GM19240 (cell line): ENCODE data around the gene EFNA5.
"Not testable (repeated sequence)": the region's sequence is repeated elsewhere in the genome, so short reads cannot be mapped to it uniquely, and the experiment has no call there.

ENCODE experiments used
- DNase-seq: peaks from one replicate; pipeline ENCODE4 v3.0.0; 2011; ENCODE audit warnings: low spot score; ENCODE audit not compliant: insufficient read length

The EFNA5 gene

GRCh38 chr5:107463731-107464130 is 207.0 kb downstream of the EFNA5 start:
- DNase-seq: no peak

GRCh38 chr5:107461770-107462169 is 209.0 kb downstream of the EFNA5 start:
- DNase-seq: no peak

GRCh38 chr5:107460789-107461188 is 209.9 kb downstream of the EFNA5 start:
- DNase-seq: no peak

GRCh38 chr5:107459605-107460004 is 211.1 kb downstream of the EFNA5 start:
- DNase-seq: no peak

GRCh38 chr5:107458322-107458721 is 212.4 kb downstream of the EFNA5 start:
- DNase-seq: no peak

- no peak for DNase-seq
Measured at GRCh38 chr5:107457881-107458280, 212.9 kb downstream of the EFNA5 start.

GRCh38 chr5:107457138-107457537 is 213.6 kb downstream of the EFNA5 start:
- DNase-seq: no peak

GRCh38 chr5:107456281-107456715 is 214.4 kb downstream of the EFNA5 start:
- no peak for DNase-seq

GRCh38 chr5:107455111-107455544 is 215.6 kb downstream of the EFNA5 start:
- DNase-seq: no peak

- not testable (repeated sequence) for DNase-seq
Measured at GRCh38 chr5:107451827-107452226, 218.9 kb downstream of the EFNA5 start.

- no peak for DNase-seq
Measured at GRCh38 chr5:107451028-107451427, 219.7 kb downstream of the EFNA5 start.

- DNase-seq: no peak
Measured at GRCh38 chr5:107450531-107450930, 220.2 kb downstream of the EFNA5 start.

- no peak for DNase-seq
Measured at GRCh38 chr5:107449369-107449768, 221.4 kb downstream of the EFNA5 start.

- DNase-seq: no peak
Measured at GRCh38 chr5:107447587-107447986, 223.2 kb downstream of the EFNA5 start.

- DNase-seq: no peak
Measured at GRCh38 chr5:107446972-107447371, 223.8 kb downstream of the EFNA5 start.

GRCh38 chr5:107444300-107444699 is 226.4 kb downstream of the EFNA5 start:
- DNase-seq: no peak

- DNase-seq: no peak
Measured at GRCh38 chr5:107443897-107444296, 226.8 kb downstream of the EFNA5 start.

- DNase-seq: no peak
Measured at GRCh38 chr5:107442452-107442851, 228.3 kb downstream of the EFNA5 start.

GRCh38 chr5:107439832-107440231 is 230.9 kb downstream of the EFNA5 start:
- DNase-seq: no peak

GRCh38 chr5:107437986-107438510 is 232.7 kb downstream of the EFNA5 start:
- DNase-seq: no peak

- DNase-seq: no peak
Measured at GRCh38 chr5:107437154-107437553, 233.6 kb downstream of the EFNA5 start.

GRCh38 chr5:107436201-107436600 is 234.5 kb downstream of the EFNA5 start:
- DNase-seq: no peak

GRCh38 chr5:107435061-107435460 is 235.7 kb downstream of the EFNA5 start:
- DNase-seq: no peak

GRCh38 chr5:107433646-107434045 is 237.1 kb downstream of the EFNA5 start:
- not testable (repeated sequence) for DNase-seq
